Spleen (tissue), 11 donors: ENCODE measurements around the gene FNDC7. TPM values are rescaled to one million over a fixed set of nuclear protein-coding genes. Genes with fewer than 3 reads are reported as not detected.
"Not testable (repeated sequence)": the region's sequence is repeated elsewhere in the genome, so short reads cannot be mapped to it uniquely, and the experiment has no call there.

Source experiments
- DNase-seq: peaks from one replicate; pipeline ENCODE4 v3.0.0-alpha.2; 2020
- H3K27ac ChIP-seq, 8 donors: fragments of 200-600 bp; sonication (generic) in 7 of 8; 1 replicate in 4 of 8; 2 replicates in 4 of 8; pipeline versions ENCODE4 v1.5.0 to v1.8.0; 2016 to 2021; ENCODE audit warnings: inconsistent platforms in 4 of 8, mild to moderate bottlenecking in 4 of 8, moderate library complexity in 1 of 8
- H3K27me3 ChIP-seq, 7 donors: fragments of 200-600 bp; sonication (generic) in 6 of 7; replicated peaks in 1 of 7; 1 replicate in 4 of 7; 2 replicates in 3 of 7; pipeline versions ENCODE4 v1.5.0 to v1.8.0; 2016 to 2021; ENCODE audit warnings: inconsistent platforms in 3 of 7, mild to moderate bottlenecking in 1 of 7
- H3K36me3 ChIP-seq, 6 donors: fragments of 200-600 bp; sonication (generic) in 5 of 6; 1 replicate in 4 of 6; 2 replicates in 2 of 6; pipeline versions ENCODE4 v1.5.0 to v1.8.0; 2016 to 2021; ENCODE audit warnings: inconsistent platforms in 2 of 6
- H3K4me1 ChIP-seq, 6 donors: fragments of 200-600 bp; sonication (generic) in 5 of 6; 1 replicate in 3 of 6; 2 replicates in 3 of 6; pipeline versions ENCODE4 v1.5.0 to v1.8.0; 2016 to 2021; ENCODE audit warnings: inconsistent platforms in 3 of 6
- H3K4me3 ChIP-seq, 8 donors: fragments of 200-600 bp; sonication (generic) in 7 of 8; 1 replicate in 4 of 8; 2 replicates in 4 of 8; pipeline versions ENCODE4 v1.5.0 to v1.8.0; 2016 to 2021; ENCODE audit warnings: inconsistent platforms in 4 of 8, mild to moderate bottlenecking in 4 of 8, moderate library complexity in 2 of 8
- H3K9me3 ChIP-seq, 8 donors: fragments of 200-600 bp; sonication (generic) in 7 of 8; 1 replicate in 4 of 8; 2 replicates in 4 of 8; pipeline versions ENCODE4 v1.5.0 to v1.8.0; 2016 to 2021; ENCODE audit warnings: inconsistent platforms in 4 of 8
- CTCF ChIP-seq, 11 experiments: fragments of 200-600 bp in 7 of 11; fragments of 450-650 bp in 4 of 11; sonication (generic) in 4 of 11; IDR thresholded peaks in 8 of 11; conservative IDR thresholded peaks in 3 of 11; 1 replicate in 7 of 11; 2 replicates in 4 of 11; pipeline versions ENCODE4 v1.4.0 to v1.8.0; 2016 to 2021; ENCODE audit warnings: antibody characterized with exemption in 11 of 11, inconsistent platforms in 4 of 11, mild to moderate bottlenecking in 1 of 11
- POLR2A ChIP-seq, 3 donors: fragments of 450-650 bp; IDR thresholded peaks; one replicate each; pipeline ENCODE4 v1.5.1; 2017; ENCODE audit warnings: antibody characterized with exemption in 3 of 3, mild to moderate bottlenecking in 1 of 3
- POLR2AphosphoS5 ChIP-seq, 3 donors: sonication (generic); formaldehyde crosslinking; IDR thresholded peaks; one replicate each; pipeline ENCODE4 v1.5.1; 2017; ENCODE audit warnings: antibody characterized with exemption in 3 of 3
- whole genome bisulfite sequencing, 5 donors: extraction: QIAGEN DNeasy Blood & Tissue Kit in 3 of 5; methylation state at CpG; one replicate each; pipeline versions ENCODE4 v1.1.5 to v1.1.7; 2013 to 2018; 5-methylcytosine and 5-hydroxymethylcytosine counted together
- intact Hi-C: fragments of 100-400 bp; cut with DNase I; formaldehyde crosslinking; loops from one replicate; pipeline ENCODE4 v1.15.0; 2023; ENCODE audit warnings: low total_unique reads
- polyA plus RNA-seq, 3 donors: library from polyadenylated mRNA; stranded (reverse); fragments of 200-250 nt; gene quantifications; one replicate each; pipeline ENCODE4 v1.2.1, GENCODE V29; 2013
- total RNA-seq, 7 donors: library from RNA; depleted of rRNA in 3 of 7; stranded (reverse); fragments of >200 nt in 3 of 7; fragmentation: NEBNext Ultra II Directional in 4 of 7; extraction: Animal tissue kit (Norgen Biotek cat#: 25700) in 4 of 7; gene quantifications; one replicate each; pipeline versions ENCODE4 v1.1.0 to v1.2.1, GENCODE V29; 2016 to 2021
- donor health status: healthy with polysubstance abuse.
- donor health status: DM: no; HTN: no; CAD: no; lungs with moderate emphysema.
- donor health status: DM: no; HTN: no; CAD: no.
- donor health status: Bipolar disorder and iron deficiency.
- donor health status: healthy.
- donor health status: DM: no; HTN: no; CAD: no.
- donor health status: DM: yes; HTN: yes; CAD: no.

The FNDC7 gene
- total and polyA plus RNA-seq, 10 donors = 0.04 to 0.98 (median 0.37) TPM; not detected in 6

GRCh38 chr1:108665771-108666170, 46.9 kb upstream of the FNDC7 start:
- intact Hi-C loops = no loop called here
- 76 to 97% (median 86%) methylated on average over 1 of the region's 1 CpG for WGBS, 5 donors

GRCh38 chr1:108667422-108667821, 45.3 kb upstream of the FNDC7 start:
- H3K27ac ChIP-seq, DNase-seq, H3K4me1 ChIP-seq, intact Hi-C loops, H3K9me3 ChIP-seq, H3K36me3 ChIP-seq, H3K27me3 ChIP-seq, H3K4me3 ChIP-seq: not testable (repeated sequence)
- WGBS, 5 donors = 95 to 99% (median 98%) methylated on average over 16 to 28 of the region's 28 CpGs

More at GRCh38 chr1:108665771-108666170, 46.9 kb upstream of the FNDC7 start:
- DNase-seq = no peak
- TF ChIP-seq POLR2AphosphoS5 (IDR thresholded peaks at IDR 0.05) (no peak), POLR2A (IDR thresholded peaks at IDR 0.05) (no peak), CTCF (IDR thresholded peaks at IDR 0.05 in 8 of 11, conservative IDR thresholded peaks at IDR 0.05 in 3 of 11) (no peak)
- Histone ChIP-seq H3K4me3 (no peak overlapping the region), H3K36me3 (no peaks in the 10 kb centered on the region), H3K9me3 (no peaks in the 10 kb centered on the region), H3K4me1 (peaks cover 4 to 20% (median 13%) of the 10 kb centered on the region in 6 donors), H3K27ac (no peak overlapping the region), H3K27me3 (no peaks in the 10 kb centered on the region)

GRCh38 chr1:108668777-108669176, 43.9 kb upstream of the FNDC7 start:
- H3K27me3 ChIP-seq = no peaks in the 10 kb centered on the region
- no peaks in the 10 kb centered on the region for H3K9me3 ChIP-seq
- H3K36me3 ChIP-seq = no peaks in the 10 kb centered on the region
- H3K27ac ChIP-seq = no peak overlapping the region
- no peak overlapping the region for H3K4me3 ChIP-seq
- H3K4me1 ChIP-seq = no peaks in the 10 kb centered on the region
- DNase-seq = no peak
- intact Hi-C loops = no loop called here
- no peak for TF ChIP-seq CTCF (IDR thresholded peaks at IDR 0.05 in 8 of 11, conservative IDR thresholded peaks at IDR 0.05 in 3 of 11)
- no peak for TF ChIP-seq POLR2AphosphoS5 (IDR thresholded peaks at IDR 0.05)
- TF ChIP-seq POLR2A (IDR thresholded peaks at IDR 0.05) = no peak

- intact Hi-C loops = no loop called here
- H3K4me1 ChIP-seq = no peaks in the 10 kb centered on the region
- H3K27ac ChIP-seq = no peak overlapping the region
- no peaks in the 10 kb centered on the region for H3K36me3 ChIP-seq
- no peak for DNase-seq
- WGBS, 5 donors = 69 to 84% (median 70%) methylated on average over 7 of the region's 7 CpGs
- H3K4me3 ChIP-seq = no peak overlapping the region
- H3K27me3 ChIP-seq = no peaks in the 10 kb centered on the region
- no peak for TF ChIP-seq CTCF (IDR thresholded peaks at IDR 0.05 in 8 of 11, conservative IDR thresholded peaks at IDR 0.05 in 3 of 11)
- TF ChIP-seq POLR2A (IDR thresholded peaks at IDR 0.05) = no peak
- no peak for TF ChIP-seq POLR2AphosphoS5 (IDR thresholded peaks at IDR 0.05)
- no peaks in the 10 kb centered on the region for H3K9me3 ChIP-seq
Measured at GRCh38 chr1:108669679-108670078, 43.0 kb upstream of the FNDC7 start.
